Pancreas (tissue), 10 donors: ENCODE results near the gene LHPP. TPM values are rescaled to one million over a fixed set of nuclear protein-coding genes. Genes with fewer than 3 reads are reported as not detected.

Source experiments
- ATAC-seq, 4 donors: fragments of 200-7000 bp; cut with Tn5 transposase; one replicate each; pipeline versions ENCODE4 v1.8.0 to v1.9.1; 2020; ENCODE audit warnings: mild to moderate bottlenecking in 4 of 4, moderate library complexity in 4 of 4
- DNase-seq, 6 donors: peaks; one replicate each; pipeline ENCODE4 v3.0.0-alpha.2; 2020
- FAIRE-seq: peaks from 2 replicates; lab custom pipeline; 2012; peaks lifted over from hg19 to GRCh38; lab: Jason Lieb, UNC
- H3K27ac ChIP-seq, 4 donors: fragments of 200-600 bp; sonication (generic); 1 replicate in 3 of 4; 2 replicates in 1 of 4; pipeline versions ENCODE4 v1.5.0 to v1.8.0; 2020
- H3K27me3 ChIP-seq, 4 donors: fragments of 200-600 bp; one replicate each; pipeline ENCODE4 v1.8.0; 2021
- H3K36me3 ChIP-seq, 3 donors: fragments of 200-600 bp; sonication (generic) in 1 of 3; one replicate each; pipeline versions ENCODE4 v1.5.0 to v1.8.0; 2020 to 2021
- H3K4me1 ChIP-seq, 3 donors: fragments of 200-600 bp; one replicate each; pipeline ENCODE4 v1.8.0; 2021
- H3K4me3 ChIP-seq, 4 donors: fragments of 200-600 bp; sonication (generic) in 2 of 4; one replicate each; pipeline versions ENCODE4 v1.5.0 to v1.8.0; 2020 to 2021
- H3K9me3 ChIP-seq, 4 donors: fragments of 200-600 bp; one replicate each; pipeline ENCODE4 v1.8.0; 2021
- WGBS, 2 donors: extraction: QIAGEN DNeasy Blood & Tissue Kit; methylation state at CpG; one replicate each; pipeline ENCODE4 v1.1.7; 2013; 5-methylcytosine and 5-hydroxymethylcytosine counted together
- intact Hi-C, 3 donors: fragments of 100-400 bp; cut with DNase I; formaldehyde crosslinking; loops; one replicate each; pipeline versions ENCODE4 v1.11.1 to v1.14.2; 2022
- polyA plus RNA-seq, 2 donors: library from polyadenylated mRNA; stranded (reverse); fragments of 200-250 nt; gene quantifications; one replicate each; pipeline ENCODE4 v1.2.3, GENCODE V29; 2013
- total RNA-seq, 6 donors: library from RNA; stranded (reverse); fragmentation: NEBNext Ultra II Directional in 4 of 6; extraction: Animal tissue kit (Norgen Biotek cat#: 25700) in 4 of 6; gene quantifications; one replicate each; pipeline versions ENCODE4 v1.2.1 to v1.2.4, GENCODE V29; 2021 to 2023
- TF ChIP-seq, protein P1 (sequence below), 4 donors: fragments of 200-600 bp; sonication (generic) in 3 of 4; IDR thresholded peaks; one replicate each; pipeline versions ENCODE4 v1.5.0 to v1.8.0; 2021; ENCODE audit warnings: antibody characterized with exemption in 4 of 4
- donor health status: healthy with polysubstance abuse.
- donor health status: DM: no; HTN: no; CAD: no; lungs with moderate emphysema.
- donor health status: DM: no; HTN: no; CAD: no.
- donor health status: control.
- donor health status: control.
- donor health status: Bipolar disorder and iron deficiency.
- donor health status: DM: yes; HTN: yes; CAD: no.
- donor health status: DM: no; HTN: no; CAD: no.
- donor health status: DM: no; HTN: no; CAD: no.
- donor health status: DM: yes; HTN: yes; CAD: no.

The LHPP gene
- total and polyA plus RNA-seq, 8 donors, result 5.3 to 10.8 (median 7.8) TPM

GRCh38 chr10:124622866-124623536 lies 161.4 kb downstream of the LHPP start:
- Histone ChIP-seq H3K27me3 (no peaks in the 10 kb centered on the region), H3K36me3 (no peaks in the 10 kb centered on the region), H3K27ac (no peak overlapping the region), H3K4me3 (no peak overlapping the region), H3K9me3 (no peaks in the 10 kb centered on the region), H3K4me1 (no peaks in the 10 kb centered on the region)
- no peak for ATAC-seq
- no peak for FAIRE-seq
- WGBS, 2 donors, result 91 to 94% methylated on average over 28 to 31 of the region's 31 CpGs
- TF ChIP-seq, protein P1, sequence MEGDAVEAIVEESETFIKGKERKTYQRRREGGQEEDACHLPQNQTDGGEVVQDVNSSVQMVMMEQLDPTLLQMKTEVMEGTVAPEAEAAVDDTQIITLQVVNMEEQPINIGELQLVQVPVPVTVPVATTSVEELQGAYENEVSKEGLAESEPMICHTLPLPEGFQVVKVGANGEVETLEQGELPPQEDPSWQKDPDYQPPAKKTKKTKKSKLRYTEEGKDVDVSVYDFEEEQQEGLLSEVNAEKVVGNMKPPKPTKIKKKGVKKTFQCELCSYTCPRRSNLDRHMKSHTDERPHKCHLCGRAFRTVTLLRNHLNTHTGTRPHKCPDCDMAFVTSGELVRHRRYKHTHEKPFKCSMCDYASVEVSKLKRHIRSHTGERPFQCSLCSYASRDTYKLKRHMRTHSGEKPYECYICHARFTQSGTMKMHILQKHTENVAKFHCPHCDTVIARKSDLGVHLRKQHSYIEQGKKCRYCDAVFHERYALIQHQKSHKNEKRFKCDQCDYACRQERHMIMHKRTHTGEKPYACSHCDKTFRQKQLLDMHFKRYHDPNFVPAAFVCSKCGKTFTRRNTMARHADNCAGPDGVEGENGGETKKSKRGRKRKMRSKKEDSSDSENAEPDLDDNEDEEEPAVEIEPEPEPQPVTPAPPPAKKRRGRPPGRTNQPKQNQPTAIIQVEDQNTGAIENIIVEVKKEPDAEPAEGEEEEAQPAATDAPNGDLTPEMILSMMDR (IDR thresholded peaks at IDR 0.05), result no peak
- intact Hi-C loops, result no loop called here
- no peak for DNase-seq

GRCh38 chr10:124624006-124624405 lies 162.4 kb downstream of the LHPP start:
- FAIRE-seq, result no peak
- no peak for DNase-seq
- intact Hi-C loops, result no loop called here

DNA sequence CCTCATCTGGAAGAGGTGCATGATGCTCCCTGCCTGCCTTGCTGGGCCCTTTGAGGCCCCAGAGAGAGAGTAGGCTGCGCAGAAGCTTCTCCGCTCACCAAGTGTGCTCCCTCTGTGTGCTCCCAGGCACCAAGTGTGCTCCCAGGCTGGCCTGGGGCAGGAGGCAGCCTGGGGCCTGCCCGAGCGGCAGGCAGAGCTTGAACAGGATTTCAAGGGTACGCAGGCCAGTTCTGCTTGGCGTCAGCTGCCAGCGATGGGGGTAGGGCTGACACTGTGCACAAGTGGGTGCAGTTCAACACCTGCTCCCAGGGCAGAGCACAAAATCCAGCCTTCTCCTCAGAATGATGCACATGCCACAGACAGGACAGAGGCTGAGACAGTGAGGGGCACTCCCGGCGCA lies 162.8 kb downstream of the LHPP start:
- no peak overlapping the region for H3K4me3 ChIP-seq
- H3K27ac ChIP-seq, result no peak overlapping the region
- H3K9me3 ChIP-seq, result no peaks in the 10 kb centered on the region
- no peaks in the 10 kb centered on the region for H3K36me3 ChIP-seq
- TF ChIP-seq, protein P1 (IDR thresholded peaks at IDR 0.05), result no peak
- H3K27me3 ChIP-seq, result no peaks in the 10 kb centered on the region
- WGBS, 2 donors, result 97% methylated on average over 9 of the region's 9 CpGs
- FAIRE-seq, result no peak
- DNase-seq, result no peak
- no peak for ATAC-seq
- intact Hi-C loops, result no loop called here
- no peaks in the 10 kb centered on the region for H3K4me1 ChIP-seq

More at GRCh38 chr10:124624006-124624405, 162.4 kb downstream of the LHPP start:
- no peaks in the 10 kb centered on the region for H3K9me3 ChIP-seq
- no peaks in the 10 kb centered on the region for H3K27me3 ChIP-seq
- ATAC-seq, result no peak
- no peaks in the 10 kb centered on the region for H3K4me1 ChIP-seq
- H3K4me3 ChIP-seq, result no peak overlapping the region
- TF ChIP-seq, protein P1 (IDR thresholded peaks at IDR 0.05), result no peak
- 95 to 96% methylated on average over 13 of the region's 13 CpGs for WGBS, 2 donors
- H3K36me3 ChIP-seq, result no peaks in the 10 kb centered on the region
- no peak overlapping the region for H3K27ac ChIP-seq

- Histone ChIP-seq H3K9me3 (no peaks in the 10 kb centered on the region), H3K27ac (no peak overlapping the region), H3K36me3 (no peaks in the 10 kb centered on the region), H3K27me3 (no peaks in the 10 kb centered on the region), H3K4me3 (no peak overlapping the region), H3K4me1 (no peaks in the 10 kb centered on the region)
- WGBS, 2 donors, result 95% methylated on average over 16 of the region's 16 CpGs
- FAIRE-seq, result no peak
- intact Hi-C loops, result no loop called here
- ATAC-seq, result no peak
- DNase-seq, result no peak
- TF ChIP-seq, protein P1 (IDR thresholded peaks at IDR 0.05), result no peak
Measured at GRCh38 chr10:124624895-124625294, 163.3 kb downstream of the LHPP start.

- FAIRE-seq, result no peak
- no peak for DNase-seq
Measured at GRCh38 chr10:124625831-124626238, 164.2 kb downstream of the LHPP start.

More at GRCh38 chr10:124625831-124626238, 164.2 kb downstream of the LHPP start:
- intact Hi-C loops, result no loop called here
- WGBS, 2 donors, result 86 to 87% methylated on average over 23 of the region's 23 CpGs
- Histone ChIP-seq H3K4me1 (no peaks in the 10 kb centered on the region), H3K27ac (no peak overlapping the region), H3K9me3 (no peaks in the 10 kb centered on the region), H3K27me3 (no peaks in the 10 kb centered on the region), H3K4me3 (no peak overlapping the region), H3K36me3 (no peaks in the 10 kb centered on the region)
- ATAC-seq, result peak in 1 of 4 donors; percentile 28
- TF ChIP-seq, protein P1 (IDR thresholded peaks at IDR 0.05), result no peak
